Measurements from ENCODE around the gene ODF2. TPM values are rescaled to one million over a fixed set of nuclear protein-coding genes. Genes with fewer than 3 reads are reported as not detected.
A peak's percentile ranks its signal among the peaks of the same experiment; 100 is the strongest.

Gene ODF2
- total RNA-seq, 1 donor from 2014 or later = 40.5 TPM

DNA sequence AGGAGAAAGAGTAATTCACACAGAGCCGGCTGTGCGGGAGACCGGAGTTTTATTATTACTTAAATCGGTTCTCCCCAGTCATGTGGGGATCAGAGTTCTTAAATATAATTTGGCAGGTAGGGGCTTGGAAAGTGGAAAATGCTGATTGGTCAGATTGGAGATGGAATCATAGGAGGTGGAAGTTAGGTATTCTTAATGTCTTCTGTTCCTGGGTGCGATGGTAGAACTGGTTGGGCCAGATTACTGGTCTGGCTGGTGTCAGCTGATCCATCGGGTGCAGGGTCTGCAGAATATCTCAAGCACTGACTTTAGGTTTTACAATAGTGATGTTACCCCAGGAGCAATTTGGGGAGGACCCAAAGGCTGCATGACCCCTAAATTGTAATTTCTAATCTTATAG, 39.8 kb upstream of the ODF2 start:
- Mint-ChIP-seq H3K27ac (ENCODE audit: unreplicated experiment) (no peak overlapping the region), H3K27me3 (ENCODE audit: unreplicated experiment) (peaks cover 38% of the 10 kb centered on the region), H3K4me1 (ENCODE audit: unreplicated experiment) (peaks cover 14% of the 10 kb centered on the region), H3K36me3 (ENCODE audit: unreplicated experiment) (no peaks in the 10 kb centered on the region), H3K4me3 (ENCODE audit: unreplicated experiment) (no peak overlapping the region), H3K9me3 (ENCODE audit: unreplicated experiment) (no peaks in the 10 kb centered on the region)
- no peak for DNase-seq (ENCODE audit: extremely low spot score, unreplicated experiment)
- no peak for TF ChIP-seq CTCF (IDR thresholded peaks at IDR 0.05)

GRCh38 chr9:128416432-128417019, 39.3 kb upstream of the ODF2 start:
- Mint-ChIP-seq H3K27ac (ENCODE audit: unreplicated experiment) (no peak overlapping the region), H3K9me3 (ENCODE audit: unreplicated experiment) (no peaks in the 10 kb centered on the region), H3K4me3 (ENCODE audit: unreplicated experiment) (no peak overlapping the region), H3K36me3 (ENCODE audit: unreplicated experiment) (no peaks in the 10 kb centered on the region), H3K4me1 (ENCODE audit: unreplicated experiment) (peaks cover 15% of the 10 kb centered on the region), H3K27me3 (ENCODE audit: unreplicated experiment) (peaks cover 35% of the 10 kb centered on the region)
- no peak for DNase-seq (ENCODE audit: extremely low spot score, unreplicated experiment)
- TF ChIP-seq CTCF (IDR thresholded peaks at IDR 0.05) = no peak

DNA sequence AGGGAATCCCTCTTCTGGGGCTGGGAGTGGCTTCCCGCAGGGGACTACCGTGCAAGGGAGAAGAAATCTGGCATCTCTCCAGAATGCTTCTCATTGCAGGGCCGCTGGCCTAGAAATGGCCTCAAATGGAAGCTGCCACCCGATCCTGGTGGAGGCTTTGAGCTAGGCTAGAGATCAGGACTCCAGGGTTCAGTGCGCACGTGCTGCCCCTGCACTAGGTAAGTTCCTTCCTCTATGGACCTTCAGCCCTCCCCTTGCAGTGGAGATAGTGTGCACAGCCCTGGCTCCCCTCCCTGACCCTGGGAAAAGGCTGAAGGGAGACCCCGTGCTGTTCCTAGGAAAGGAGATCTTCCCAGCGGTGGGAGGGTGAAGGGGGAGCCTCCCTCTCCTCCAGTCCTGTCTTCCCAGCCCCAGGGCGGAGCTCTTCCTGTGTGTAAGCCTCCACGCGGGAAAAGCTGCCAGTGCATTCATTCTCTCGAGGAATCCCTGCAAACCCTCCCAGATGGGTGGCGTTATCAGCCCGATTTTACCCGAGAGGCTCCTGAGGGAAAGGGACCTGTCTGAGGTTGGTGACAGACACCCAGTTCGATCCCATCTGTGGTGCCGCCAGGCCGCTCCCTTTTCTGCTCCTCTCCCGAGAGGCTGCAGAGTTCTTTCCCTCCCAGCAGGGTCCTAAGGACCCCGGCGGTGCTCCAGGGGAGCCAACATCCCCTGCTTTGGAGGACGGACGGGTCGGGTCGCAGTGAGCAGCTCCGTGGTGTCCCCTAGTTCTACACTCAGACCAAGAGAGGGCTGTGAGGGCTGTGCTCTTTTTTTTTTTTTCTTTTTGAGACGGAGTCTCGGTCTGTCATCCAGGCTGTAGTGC, 36.5 kb upstream of the ODF2 start:
- no peak for DNase-seq (ENCODE audit: extremely low spot score, unreplicated experiment)
- Mint-ChIP-seq H3K9me3 (ENCODE audit: unreplicated experiment) (no peaks in the 10 kb centered on the region), H3K36me3 (ENCODE audit: unreplicated experiment) (no peaks in the 10 kb centered on the region), H3K4me1 (ENCODE audit: unreplicated experiment) (peaks cover 18% of the 10 kb centered on the region), H3K27ac (ENCODE audit: unreplicated experiment) (peak overlapping the region; percentile 41), H3K4me3 (ENCODE audit: unreplicated experiment) (peak overlapping the region; percentile 71), H3K27me3 (ENCODE audit: unreplicated experiment) (peaks cover 25% of the 10 kb centered on the region)
- TF ChIP-seq CTCF (IDR thresholded peaks at IDR 0.05) = no peak

DNA sequence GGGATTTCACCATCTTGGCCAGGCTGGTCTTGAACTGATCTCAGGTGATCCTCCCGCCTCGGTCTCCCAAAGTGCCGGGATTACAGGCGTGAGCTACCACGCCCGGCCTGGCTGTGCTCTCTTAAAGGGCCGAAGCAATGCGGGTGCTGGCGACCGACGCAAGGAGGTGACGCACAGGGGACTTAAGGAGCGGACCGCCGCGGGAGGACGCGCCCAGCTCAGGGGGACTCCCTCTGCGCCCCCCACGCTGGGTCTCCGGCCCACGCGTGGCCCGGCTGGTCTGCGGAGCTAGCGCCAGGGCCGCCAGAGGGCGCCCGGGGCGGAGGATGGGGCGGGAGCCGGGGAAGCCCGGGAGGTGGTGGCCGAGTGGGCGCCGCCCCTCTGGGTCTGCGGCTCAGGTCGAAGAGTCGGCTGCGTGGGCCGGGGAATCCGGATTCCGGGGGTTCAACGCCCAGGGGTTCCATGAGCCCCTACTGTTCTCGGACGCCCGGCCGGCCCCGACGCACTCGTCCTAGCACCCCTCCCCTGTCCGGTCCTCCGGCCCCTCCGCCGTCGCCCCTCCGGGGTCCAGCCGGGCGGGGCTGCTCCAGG, 35.7 kb upstream of the ODF2 start:
- H3K27ac Mint-ChIP-seq (ENCODE audit: unreplicated experiment) = peak overlapping the region; percentile 41
- H3K4me3 Mint-ChIP-seq (ENCODE audit: unreplicated experiment) = peak overlapping the region; percentile 71
- peak; percentile 93 for DNase-seq (ENCODE audit: extremely low spot score, unreplicated experiment)
- H3K9me3 Mint-ChIP-seq (ENCODE audit: unreplicated experiment) = no peaks in the 10 kb centered on the region
- peaks cover 16% of the 10 kb centered on the region for H3K27me3 Mint-ChIP-seq (ENCODE audit: unreplicated experiment)
- H3K4me1 Mint-ChIP-seq (ENCODE audit: unreplicated experiment) = peaks cover 18% of the 10 kb centered on the region
- H3K36me3 Mint-ChIP-seq (ENCODE audit: unreplicated experiment) = peaks cover 3% of the 10 kb centered on the region
- peak; percentile 87 for TF ChIP-seq CTCF (IDR thresholded peaks at IDR 0.05)
